GM23248 (cell line): ENCODE data around the gene ADAMTS6. TPM values are rescaled to one million over a fixed set of nuclear protein-coding genes. Genes with fewer than 3 reads are reported as not detected.
A peak's percentile ranks its signal among the peaks of the same experiment; 100 is the strongest.

Experiments
- DNase-seq: peaks from one replicate; pipeline ENCODE4 v3.0.0-alpha.2; 2015
- H2AFZ ChIP-seq: fragments of 200-600 bp; sonication (generic); 2 replicates; pipeline ENCODE4 v1.6.1; 2016; ENCODE audit warnings: antibody characterized with exemption
- H3F3A ChIP-seq: fragments of 200-600 bp; sonication (generic); 2 replicates; pipeline ENCODE4 v1.6.1; 2016; ENCODE audit warnings: mild to moderate bottlenecking, antibody characterized with exemption, mixed run types; ENCODE audit not compliant: insufficient read depth
- H3K27ac ChIP-seq: fragments of 200-600 bp; sonication (generic); 2 replicates; pipeline ENCODE4 v1.5.1; 2016; ENCODE audit warnings: mild to moderate bottlenecking
- H3K27me3 ChIP-seq: fragments of 200-600 bp; sonication (generic); replicated peaks from 2 replicates; pipeline ENCODE4 v1.6.1; 2016; ENCODE audit warnings: mild to moderate bottlenecking; ENCODE audit not compliant: insufficient read depth
- H3K36me3 ChIP-seq: fragments of 200-600 bp; sonication (generic); 2 replicates; pipeline ENCODE4 v1.6.1; 2016; ENCODE audit warnings: low read depth, mild to moderate bottlenecking
- H3K4me1 ChIP-seq: fragments of 200-600 bp; sonication (generic); 2 replicates; pipeline ENCODE4 v1.6.1; 2016; ENCODE audit warnings: mild to moderate bottlenecking; ENCODE audit not compliant: insufficient read depth
- H3K4me2 ChIP-seq: fragments of 200-600 bp; sonication (generic); one replicate; pipeline ENCODE4 v1.6.1; 2016; ENCODE audit warnings: mild to moderate bottlenecking; ENCODE audit not compliant: unreplicated experiment
- H3K4me3 ChIP-seq: fragments of 200-600 bp; sonication (generic); 2 replicates; pipeline ENCODE4 v1.5.1; 2016; ENCODE audit warnings: mild to moderate bottlenecking
- H3K79me2 ChIP-seq: fragments of 200-600 bp; sonication (generic); 2 replicates; pipeline ENCODE4 v1.6.1; 2016; ENCODE audit warnings: mild to moderate bottlenecking; ENCODE audit not compliant: insufficient read depth
- H3K9ac ChIP-seq: fragments of 200-600 bp; sonication (generic); 2 replicates; pipeline ENCODE4 v1.6.1; 2016; ENCODE audit warnings: mild to moderate bottlenecking
- H3K9me2 ChIP-seq: fragments of 200-600 bp; sonication (generic); 2 replicates; pipeline ENCODE4 v1.6.1; 2016; ENCODE audit warnings: mixed run types, mild to moderate bottlenecking, moderate library complexity; ENCODE audit not compliant: insufficient read depth
- H3K9me3 ChIP-seq: fragments of 200-600 bp; sonication (generic); one replicate; pipeline ENCODE4 v1.6.1; 2017; ENCODE audit warnings: low read depth
- H4K20me1 ChIP-seq: fragments of 200-600 bp; sonication (generic); 2 replicates; pipeline ENCODE4 v1.6.0; 2016; ENCODE audit not compliant: insufficient read depth
- EZH2 ChIP-seq: fragments of 200-600 bp; sonication (generic); IDR thresholded peaks from 2 replicates; pipeline ENCODE4 v1.6.1; 2018; ENCODE audit warnings: antibody characterized with exemption, mild to moderate bottlenecking; ENCODE audit not compliant: insufficient read depth, poor library complexity, severe bottlenecking
- EZH2phosphoT487 ChIP-seq: fragments of 200-600 bp; sonication (generic); IDR thresholded peaks from 2 replicates; pipeline ENCODE4 v1.6.1; 2018; ENCODE audit warnings: antibody characterized with exemption, moderate library complexity, mild to moderate bottlenecking, low read depth; ENCODE audit not compliant: insufficient read depth
- WGBS, 2 experiments: methylation state at CpG; one replicate each; pipeline ENCODE4 v1.1.6; 2015 to 2017; ENCODE audit warnings: low lambda C conversion rate in 2 of 2, low coverage in 1 of 2; ENCODE audit errors: missing lambda C conversion rate in 2 of 2; 5-methylcytosine and 5-hydroxymethylcytosine counted together
- in situ Hi-C: fragments of 300-500 bp; cut with MboI; formaldehyde crosslinking; loops from 2 replicates; pipeline ENCODE4 v1.15.0; 2020
- polyA plus RNA-seq: library from polyadenylated mRNA; unstranded; fragments of >200 nt; fragmentation: Nextera tagmentation; extraction: Ambion mirVana; gene quantifications from 2 replicates; pipeline ENCODE4 v1.2.1, GENCODE V29; 2016
- total RNA-seq: library from RNA; depleted of rRNA; stranded (reverse); fragments of >200 nt; shearing (Covaris generic); gene quantifications from 2 replicates; pipeline ENCODE4 v1.2.3, GENCODE V29; 2014

Gene ADAMTS6
- total and polyA plus RNA-seq, 2 experiments from 2014 or later = 10.1 to 76.0 TPM

DNA sequence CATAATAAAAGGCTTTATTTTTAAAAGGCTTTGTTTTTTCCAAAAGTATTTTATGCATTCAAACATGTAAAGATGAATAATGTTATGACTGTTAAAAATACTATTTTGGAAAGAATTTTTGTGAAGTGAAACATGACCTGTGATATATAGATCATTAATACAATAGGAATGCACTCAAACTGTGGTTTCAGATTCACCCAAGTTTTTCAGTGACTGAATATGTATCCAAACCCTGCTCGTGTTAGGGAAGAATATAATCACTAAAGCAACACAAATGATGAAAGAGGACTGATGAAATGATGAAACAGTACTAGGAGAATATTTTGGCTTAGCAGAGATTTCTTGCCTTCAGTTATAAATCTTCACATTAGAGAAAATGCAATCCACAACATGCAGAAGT lies 278.0 kb downstream of the ADAMTS6 start:
- Histone ChIP-seq H3K4me2 (peak overlapping the region; percentile 14), H3K4me3 (no peak overlapping the region), H3F3A (peaks cover 88% of the 10 kb centered on the region), H3K79me2 (peaks cover 43% of the 10 kb centered on the region), H3K27ac (peak overlapping the region; percentile 98), H3K36me3 (peaks cover 49% of the 10 kb centered on the region), H3K9me2 (no peaks in the 10 kb centered on the region), H3K9me3 (no peaks in the 10 kb centered on the region), H3K4me1 (peaks cover 79% of the 10 kb centered on the region), H3K9ac (peak overlapping the region; percentile 46), H2AFZ (no peak overlapping the region), H4K20me1 (no peaks in the 10 kb centered on the region), H3K27me3 (no peaks in the 10 kb centered on the region)
- DNase-seq = peak; percentile 94
- 0% methylated on average over 1 of the region's 1 CpG for WGBS, 2 experiments
- in situ Hi-C loops = no loop called here
- TF ChIP-seq EZH2phosphoT487 (0 out of 2 replicates have a peak, but pooled peaks have one; percentile 46), EZH2 (no peak)

DNA sequence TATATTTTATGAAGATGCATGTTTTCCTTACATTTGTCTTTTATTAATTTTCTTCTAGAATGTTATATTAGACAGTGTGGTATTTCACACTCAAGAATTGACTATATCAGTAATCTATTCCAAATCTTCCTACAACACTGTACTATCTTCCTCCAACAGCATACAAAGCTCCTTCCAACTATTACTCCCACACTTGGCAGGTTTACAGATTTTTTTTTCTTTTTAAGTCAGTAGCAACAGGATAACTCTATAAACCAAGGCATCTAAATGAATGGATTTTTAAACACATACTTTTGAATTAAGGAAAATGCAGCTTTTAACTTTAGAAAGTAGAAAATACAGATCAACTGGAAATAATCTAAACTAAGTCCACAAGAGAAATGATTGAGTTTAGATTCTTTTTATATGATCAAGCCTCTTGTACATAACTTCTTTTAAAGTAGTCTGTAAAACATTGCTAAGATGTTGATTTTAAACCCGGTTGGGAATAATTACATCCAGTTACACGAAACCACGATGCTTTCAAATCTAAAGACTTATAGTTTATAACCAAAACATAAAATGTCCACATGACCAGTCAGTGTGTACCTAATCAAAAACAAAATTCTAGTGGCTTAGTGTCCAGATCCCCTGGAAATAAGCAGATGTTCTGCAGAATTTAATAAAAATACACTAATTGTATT lies 281.6 kb downstream of the ADAMTS6 start:
- 0 to 4% methylated on average over 3 of the region's 3 CpGs for WGBS, 2 experiments
- Histone ChIP-seq H3K27me3 (no peaks in the 10 kb centered on the region), H2AFZ (no peak overlapping the region), H3K4me1 (peaks cover 78% of the 10 kb centered on the region), H3K9ac (peak overlapping the region; percentile 63), H3F3A (peaks cover 78% of the 10 kb centered on the region), H3K9me3 (no peaks in the 10 kb centered on the region), H4K20me1 (no peaks in the 10 kb centered on the region), H3K9me2 (no peaks in the 10 kb centered on the region), H3K27ac (peak overlapping the region; percentile 98), H3K36me3 (peaks cover 47% of the 10 kb centered on the region), H3K4me3 (no peak overlapping the region), H3K4me2 (peak overlapping the region; percentile 54), H3K79me2 (peaks cover 40% of the 10 kb centered on the region)
- TF ChIP-seq EZH2phosphoT487 (no peak), EZH2 (no peak)
- in situ Hi-C loops = no loop called here
- DNase-seq = peak; percentile 68

DNA sequence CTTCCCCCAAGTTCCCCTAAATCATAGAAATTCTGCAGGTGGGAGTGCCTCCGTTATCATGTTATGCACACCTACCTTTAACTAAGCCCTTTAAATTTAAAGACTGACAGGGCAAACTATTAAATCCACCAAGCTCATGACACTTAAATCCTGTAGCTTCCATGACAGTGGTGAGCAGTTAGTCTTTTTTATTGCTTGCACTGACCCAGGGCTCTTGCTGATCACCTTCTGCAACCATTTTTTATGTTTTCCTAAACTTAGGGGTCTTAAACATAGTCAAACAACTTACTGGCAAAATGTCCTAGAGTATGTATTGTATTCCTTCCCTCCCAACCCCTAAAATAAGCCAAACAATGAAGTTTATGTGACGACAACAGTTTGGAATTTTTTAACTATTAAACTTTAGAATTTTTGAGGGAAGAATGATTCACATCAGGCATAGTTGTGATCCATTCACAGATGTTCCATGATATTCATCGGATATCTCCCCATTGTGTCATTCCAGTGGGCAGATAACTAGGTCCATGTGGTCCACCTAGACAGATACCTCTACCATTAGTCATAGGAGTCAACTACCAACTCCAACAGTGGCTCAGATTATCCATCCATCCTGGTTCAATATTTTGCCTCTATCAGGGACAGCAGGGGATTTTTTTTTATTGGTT lies 283.1 kb downstream of the ADAMTS6 start:
- peaks cover 64% of the 10 kb centered on the region for H3K4me1 ChIP-seq
- H3F3A ChIP-seq = peaks cover 65% of the 10 kb centered on the region
- no peaks in the 10 kb centered on the region for H3K27me3 ChIP-seq
- WGBS, 2 experiments = 22 to 23% methylated on average over 3 of the region's 3 CpGs
- peaks cover 56% of the 10 kb centered on the region for H3K79me2 ChIP-seq
- peak overlapping the region; percentile 71 for H3K4me2 ChIP-seq
- no peak overlapping the region for H2AFZ ChIP-seq
- peaks cover 55% of the 10 kb centered on the region for H3K36me3 ChIP-seq
- H3K9me3 ChIP-seq = no peaks in the 10 kb centered on the region
- no peaks in the 10 kb centered on the region for H3K9me2 ChIP-seq
- no peak for TF ChIP-seq EZH2phosphoT487
- TF ChIP-seq EZH2 = no peak
- peak overlapping the region; percentile 98 for H3K27ac ChIP-seq
- no peak overlapping the region for H3K4me3 ChIP-seq
- peak overlapping the region; percentile 66 for H3K9ac ChIP-seq
- H4K20me1 ChIP-seq = no peaks in the 10 kb centered on the region
- in situ Hi-C loops = no loop called here
- peak; percentile 97 for DNase-seq

DNA sequence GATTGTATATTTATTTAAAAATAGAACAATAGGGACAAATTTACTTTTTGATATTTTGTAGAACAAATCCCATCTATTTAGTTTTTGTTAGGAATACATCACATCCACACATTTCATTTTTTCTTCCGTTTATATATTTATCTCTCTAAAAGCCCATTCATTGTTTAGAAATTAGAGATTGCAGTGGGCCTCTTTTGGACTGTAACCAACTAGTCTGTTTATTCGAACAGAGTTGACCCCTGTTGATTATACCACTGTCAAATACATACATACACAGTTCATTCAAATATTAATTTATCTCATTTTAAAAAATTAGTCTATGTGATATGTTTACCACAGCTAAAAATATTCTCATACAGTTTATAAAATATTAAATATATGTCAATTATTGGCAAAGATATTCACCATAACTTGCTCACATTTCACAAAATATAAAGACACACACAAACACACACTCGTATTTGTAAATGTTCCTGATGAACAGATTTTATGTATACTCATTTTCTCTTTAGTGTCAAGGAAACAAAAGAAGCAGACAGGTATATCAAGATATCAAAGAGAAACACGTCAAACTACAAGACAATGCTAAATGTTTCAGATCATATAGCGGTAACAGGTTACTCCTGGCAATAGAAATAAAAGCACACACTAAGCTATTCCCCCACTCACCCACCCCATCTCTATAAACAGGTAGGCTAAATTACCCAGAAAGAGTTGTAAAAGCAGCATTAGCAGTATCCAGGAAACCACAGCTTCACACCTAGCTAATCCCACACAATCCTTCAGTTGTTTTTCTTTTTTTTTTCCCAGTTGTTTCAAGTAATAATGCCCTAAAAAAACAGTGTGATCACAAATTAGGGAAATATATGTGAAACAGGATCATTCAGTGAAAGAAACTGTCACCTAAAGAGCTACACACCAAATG lies 283.9 kb downstream of the ADAMTS6 start:
- Histone ChIP-seq H3K4me1 (peaks cover 58% of the 10 kb centered on the region), H3K4me3 (no peak overlapping the region), H3F3A (peaks cover 62% of the 10 kb centered on the region), H2AFZ (no peak overlapping the region), H3K79me2 (peaks cover 60% of the 10 kb centered on the region), H3K36me3 (peaks cover 54% of the 10 kb centered on the region), H3K9me2 (no peaks in the 10 kb centered on the region), H3K9ac (peak overlapping the region; percentile 66), H3K9me3 (no peaks in the 10 kb centered on the region), H3K4me2 (peak overlapping the region; percentile 71), H3K27me3 (no peaks in the 10 kb centered on the region), H4K20me1 (no peaks in the 10 kb centered on the region), H3K27ac (peak overlapping the region; percentile 98)
- TF ChIP-seq EZH2phosphoT487 (no peak), EZH2 (no peak)
- no peak for DNase-seq
- in situ Hi-C loops = no loop called here
- 88 to 90% methylated on average over 5 of the region's 5 CpGs for WGBS, 2 experiments
